ENCODE data around the gene KCNH5. TPM values are rescaled to one million over a fixed set of nuclear protein-coding genes. Genes with fewer than 3 reads are reported as not detected.
"Not testable (repeated sequence)": the region's sequence is repeated elsewhere in the genome, so short reads cannot be mapped to it uniquely, and the experiment has no call there.

KCNH5 gene
- polyA plus RNA-seq, 1 of the 3 experiments (the other 2 are of a cell fraction) = not detected

DNA sequence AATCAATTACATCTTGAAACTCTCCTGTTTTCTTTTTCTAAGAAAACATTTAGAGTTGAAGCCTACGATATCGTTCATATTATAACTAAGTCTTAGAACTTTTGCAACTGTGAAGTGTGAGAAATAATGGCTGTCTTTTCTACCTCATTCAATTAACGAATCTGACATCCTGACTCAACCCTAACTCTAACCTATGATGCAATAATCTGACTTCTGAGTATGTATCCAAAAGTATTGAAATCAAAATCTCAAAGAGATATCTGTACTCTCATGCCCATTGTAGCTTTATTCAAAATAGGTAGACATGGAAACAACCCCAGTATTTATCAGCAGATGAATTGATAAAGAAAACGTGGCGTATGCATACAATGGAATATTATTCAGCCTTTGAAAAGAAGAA is 252.7 kb downstream of the KCNH5 start:
- Histone ChIP-seq H3K4me1 (ENCODE audit: control insufficient read depth in 1 of 2, insufficient read depth in 2 of 2, low read depth in 1 of 2, low read length in 1 of 2) (no peaks in the 10 kb centered on the region), H3K4me3 (ENCODE audit: low read depth in 2 of 2, low read length in 1 of 2) (no peak overlapping the region), H2AFZ (ENCODE audit: low read depth) (no peak overlapping the region), H3K4me2 (no peak overlapping the region), H3K9me2 (no peaks in the 10 kb centered on the region), H3K27ac (ENCODE audit: low read depth in 2 of 2, low read length in 1 of 2) (no peak overlapping the region), H3F3A (replicated peaks; ENCODE audit: insufficient read depth) (no peaks in the 10 kb centered on the region), H3K36me3 (replicated peaks in 1 of 2; ENCODE audit: control insufficient read depth in 1 of 2, insufficient read depth in 2 of 2, low read length in 1 of 2) (no peaks in the 10 kb centered on the region), H3K79me2 (ENCODE audit: insufficient read depth) (no peaks in the 10 kb centered on the region), H4K20me1 (ENCODE audit: insufficient read depth) (no peaks in the 10 kb centered on the region), H3K27me3 (ENCODE audit: insufficient read depth) (no peaks in the 10 kb centered on the region), H3K9me3 (no peaks in the 10 kb centered on the region; the same call in 1 of the 2 replicates), H3K9ac (no peak overlapping the region)
- 14% methylated on average over 5 of the region's 5 CpGs for WGBS (ENCODE audit: low lambda C conversion rate)
- CTCF ChIA-PET = no interaction called here
- POLR2A ChIA-PET = no interaction called here
- no peak for TF ChIP-seq FOXM1 (IDR thresholded peaks at IDR 0.05; ENCODE audit: low read depth)
- no peak for TF ChIP-seq EP300 (IDR thresholded peaks at IDR 0.05; ENCODE audit: borderline replicate concordance in 1 of 2, low read depth in 1 of 2, low read length in 1 of 2)
- no peak for TF ChIP-seq CHD2 (IDR thresholded peaks at IDR 0.05; ENCODE audit: low read length, partially characterized antibody)
- no peak for TF ChIP-seq NFIC (IDR thresholded peaks at IDR 0.05; ENCODE audit: borderline replicate concordance)
- no peak for TF ChIP-seq RXRA (IDR thresholded peaks at IDR 0.05; ENCODE audit: borderline replicate concordance, low read depth)
- TF ChIP-seq, protein P1, sequence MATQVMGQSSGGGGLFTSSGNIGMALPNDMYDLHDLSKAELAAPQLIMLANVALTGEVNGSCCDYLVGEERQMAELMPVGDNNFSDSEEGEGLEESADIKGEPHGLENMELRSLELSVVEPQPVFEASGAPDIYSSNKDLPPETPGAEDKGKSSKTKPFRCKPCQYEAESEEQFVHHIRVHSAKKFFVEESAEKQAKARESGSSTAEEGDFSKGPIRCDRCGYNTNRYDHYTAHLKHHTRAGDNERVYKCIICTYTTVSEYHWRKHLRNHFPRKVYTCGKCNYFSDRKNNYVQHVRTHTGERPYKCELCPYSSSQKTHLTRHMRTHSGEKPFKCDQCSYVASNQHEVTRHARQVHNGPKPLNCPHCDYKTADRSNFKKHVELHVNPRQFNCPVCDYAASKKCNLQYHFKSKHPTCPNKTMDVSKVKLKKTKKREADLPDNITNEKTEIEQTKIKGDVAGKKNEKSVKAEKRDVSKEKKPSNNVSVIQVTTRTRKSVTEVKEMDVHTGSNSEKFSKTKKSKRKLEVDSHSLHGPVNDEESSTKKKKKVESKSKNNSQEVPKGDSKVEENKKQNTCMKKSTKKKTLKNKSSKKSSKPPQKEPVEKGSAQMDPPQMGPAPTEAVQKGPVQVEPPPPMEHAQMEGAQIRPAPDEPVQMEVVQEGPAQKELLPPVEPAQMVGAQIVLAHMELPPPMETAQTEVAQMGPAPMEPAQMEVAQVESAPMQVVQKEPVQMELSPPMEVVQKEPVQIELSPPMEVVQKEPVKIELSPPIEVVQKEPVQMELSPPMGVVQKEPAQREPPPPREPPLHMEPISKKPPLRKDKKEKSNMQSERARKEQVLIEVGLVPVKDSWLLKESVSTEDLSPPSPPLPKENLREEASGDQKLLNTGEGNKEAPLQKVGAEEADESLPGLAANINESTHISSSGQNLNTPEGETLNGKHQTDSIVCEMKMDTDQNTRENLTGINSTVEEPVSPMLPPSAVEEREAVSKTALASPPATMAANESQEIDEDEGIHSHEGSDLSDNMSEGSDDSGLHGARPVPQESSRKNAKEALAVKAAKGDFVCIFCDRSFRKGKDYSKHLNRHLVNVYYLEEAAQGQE (IDR thresholded peaks at IDR 0.05; ENCODE audit: low read depth, low read length) = no peak
- TF ChIP-seq NRF1 (IDR thresholded peaks at IDR 0.05; ENCODE audit: low read depth, low read length) = no peak
- TF ChIP-seq, protein P2, sequence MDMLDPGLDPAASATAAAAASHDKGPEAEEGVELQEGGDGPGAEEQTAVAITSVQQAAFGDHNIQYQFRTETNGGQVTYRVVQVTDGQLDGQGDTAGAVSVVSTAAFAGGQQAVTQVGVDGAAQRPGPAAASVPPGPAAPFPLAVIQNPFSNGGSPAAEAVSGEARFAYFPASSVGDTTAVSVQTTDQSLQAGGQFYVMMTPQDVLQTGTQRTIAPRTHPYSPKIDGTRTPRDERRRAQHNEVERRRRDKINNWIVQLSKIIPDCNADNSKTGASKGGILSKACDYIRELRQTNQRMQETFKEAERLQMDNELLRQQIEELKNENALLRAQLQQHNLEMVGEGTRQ (IDR thresholded peaks at IDR 0.05; ENCODE audit: borderline replicate concordance, low read depth, low read length) = no peak
- no peak for TF ChIP-seq MXI1 (IDR thresholded peaks at IDR 0.05; ENCODE audit: low read depth, low read length)
- TF ChIP-seq, protein P3, sequence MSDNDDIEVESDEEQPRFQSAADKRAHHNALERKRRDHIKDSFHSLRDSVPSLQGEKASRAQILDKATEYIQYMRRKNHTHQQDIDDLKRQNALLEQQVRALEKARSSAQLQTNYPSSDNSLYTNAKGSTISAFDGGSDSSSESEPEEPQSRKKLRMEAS (IDR thresholded peaks at IDR 0.05; ENCODE audit: low read depth) = no peak
- no peak for TF ChIP-seq GABPA (IDR thresholded peaks at IDR 0.05; ENCODE audit: low read depth)
- no peak for TF ChIP-seq RAD21 (IDR thresholded peaks at IDR 0.05; ENCODE audit: low read length)
- no peak for TF ChIP-seq SIN3A (IDR thresholded peaks at IDR 0.05; ENCODE audit: borderline replicate concordance, low read depth, low read length)
- DNase-seq = no peak

DNA sequence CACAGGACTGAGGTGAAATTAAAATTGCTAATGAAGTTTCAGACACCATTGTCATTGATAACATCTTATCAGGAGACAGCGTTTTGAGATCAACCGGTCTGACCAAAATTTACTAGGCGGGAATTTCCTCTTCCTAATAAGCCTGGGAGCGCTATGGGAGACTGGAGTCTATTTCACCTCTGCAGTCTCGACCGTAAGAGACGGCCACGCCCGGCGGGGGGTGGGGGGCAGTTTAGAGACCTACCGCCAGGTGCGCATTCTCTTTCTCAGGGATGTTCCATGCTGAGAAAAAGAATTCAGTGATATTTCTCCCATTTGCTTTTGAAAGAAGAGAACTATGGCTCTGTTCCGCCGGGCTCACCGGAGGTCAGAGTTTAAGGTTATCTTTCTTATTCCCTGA is 263.9 kb downstream of the KCNH5 start:
- H3K4me2 ChIP-seq; H3F3A ChIP-seq (replicated peaks; ENCODE audit: insufficient read depth); H3K27ac ChIP-seq (ENCODE audit: low read depth in 2 of 2, low read length in 1 of 2); H3K9me2 ChIP-seq; H3K79me2 ChIP-seq (ENCODE audit: insufficient read depth); H4K20me1 ChIP-seq (ENCODE audit: insufficient read depth); H3K27me3 ChIP-seq (ENCODE audit: insufficient read depth); POLR2A ChIA-PET; H3K4me1 ChIP-seq (ENCODE audit: control insufficient read depth in 1 of 2, insufficient read depth in 2 of 2, low read depth in 1 of 2, low read length in 1 of 2); H3K9ac ChIP-seq; H3K9me3 ChIP-seq; H3K36me3 ChIP-seq (replicated peaks in 1 of 2; ENCODE audit: control insufficient read depth in 1 of 2, insufficient read depth in 2 of 2, low read length in 1 of 2); DNase-seq; CTCF ChIA-PET; H2AFZ ChIP-seq (ENCODE audit: low read depth); H3K4me3 ChIP-seq (ENCODE audit: low read depth in 2 of 2, low read length in 1 of 2): not testable (repeated sequence)
- WGBS (ENCODE audit: low lambda C conversion rate) = 79% methylated on average over 15 of the region's 15 CpGs

Measured in SK-N-SH (cell line).